ENCODE measurements around the gene TTC34. TPM values are rescaled to one million over a fixed set of nuclear protein-coding genes. Genes with fewer than 3 reads are reported as not detected.
A peak's percentile ranks its signal among the peaks of the same experiment; 100 is the strongest.

TTC34 gene
- total and polyA plus RNA-seq, 5 donors from 2014 or later = 0.05 to 1.1 (median 0.13) TPM

- Histone ChIP-seq H3K4me1 (ENCODE audit: control insufficient read depth, insufficient read depth, low read length, poor library complexity, severe bottlenecking) (no peaks in the 10 kb centered on the region), H3K4me3 (ENCODE audit: low read depth, low read length) (no peak overlapping the region), H3K27me3 (ENCODE audit: control insufficient read depth, insufficient read depth, low read length) (no peaks in the 10 kb centered on the region), H3K9me3 (ENCODE audit: control insufficient read depth in 2 of 2, low read length in 2 of 2) (no peaks in the 10 kb centered on the region), H3K27ac (ENCODE audit: insufficient read depth, low read length, poor library complexity, severe bottlenecking) (no peak overlapping the region), H3K36me3 (ENCODE audit: control insufficient read depth, insufficient read depth, low read length) (no peaks in the 10 kb centered on the region)
- no peaks in the 10 kb centered on the region for H3K27me3 Mint-ChIP-seq
- DNase-seq (no peak), ATAC-seq (ENCODE audit: low read depth in 2 of 2) (no peak)
- no peak overlapping the region for H3K4me3 Mint-ChIP-seq
- H3K36me3 Mint-ChIP-seq = no peaks in the 10 kb centered on the region
- H3K9me3 Mint-ChIP-seq = no peaks in the 10 kb centered on the region
- H3K27ac Mint-ChIP-seq = no peak overlapping the region
- H3K4me1 Mint-ChIP-seq = no peaks in the 10 kb centered on the region
Observed at GRCh38 chr1:2807036-2807435, 5.5 kb upstream of the TTC34 start.

GRCh38 chr1:2806591-2806990 lies 5.1 kb upstream of the TTC34 start:
- Mint-ChIP-seq H3K4me3 (no peak overlapping the region), H3K27ac (no peak overlapping the region), H3K4me1 (no peaks in the 10 kb centered on the region), H3K36me3 (no peaks in the 10 kb centered on the region), H3K27me3 (no peaks in the 10 kb centered on the region), H3K9me3 (no peaks in the 10 kb centered on the region)
- DNase-seq (no peak), ATAC-seq (ENCODE audit: low read depth in 2 of 2) (no peak)
- Histone ChIP-seq H3K4me3 (ENCODE audit: low read depth, low read length) (no peak overlapping the region), H3K9me3 (ENCODE audit: control insufficient read depth in 2 of 2, low read length in 2 of 2) (no peaks in the 10 kb centered on the region), H3K4me1 (ENCODE audit: control insufficient read depth, insufficient read depth, low read length, poor library complexity, severe bottlenecking) (no peaks in the 10 kb centered on the region), H3K27me3 (ENCODE audit: control insufficient read depth, insufficient read depth, low read length) (no peaks in the 10 kb centered on the region), H3K27ac (ENCODE audit: insufficient read depth, low read length, poor library complexity, severe bottlenecking) (no peak overlapping the region), H3K36me3 (ENCODE audit: control insufficient read depth, insufficient read depth, low read length) (no peaks in the 10 kb centered on the region)

- Mint-ChIP-seq H3K9me3 (no peaks in the 10 kb centered on the region), H3K4me1 (no peaks in the 10 kb centered on the region), H3K4me3 (no peak overlapping the region), H3K27me3 (no peaks in the 10 kb centered on the region), H3K27ac (no peak overlapping the region), H3K36me3 (no peaks in the 10 kb centered on the region)
- ATAC-seq (ENCODE audit: low read depth in 2 of 2) (no peak), DNase-seq (no peak)
- no peak overlapping the region for H3K4me3 ChIP-seq (ENCODE audit: low read depth, low read length)
- no peak overlapping the region for H3K27ac ChIP-seq (ENCODE audit: insufficient read depth, low read length, poor library complexity, severe bottlenecking)
- no peaks in the 10 kb centered on the region for H3K4me1 ChIP-seq (ENCODE audit: control insufficient read depth, insufficient read depth, low read length, poor library complexity, severe bottlenecking)
- no peaks in the 10 kb centered on the region for H3K9me3 ChIP-seq (ENCODE audit: control insufficient read depth in 2 of 2, low read length in 2 of 2)
- no peaks in the 10 kb centered on the region for H3K36me3 ChIP-seq (ENCODE audit: control insufficient read depth, insufficient read depth, low read length)
- H3K27me3 ChIP-seq (ENCODE audit: control insufficient read depth, insufficient read depth, low read length) = no peaks in the 10 kb centered on the region
Observed at GRCh38 chr1:2805801-2806430, 4.4 kb upstream of the TTC34 start.

- H3K27me3 ChIP-seq (ENCODE audit: control insufficient read depth, insufficient read depth, low read length) = no peaks in the 10 kb centered on the region
- H3K9me3 ChIP-seq (ENCODE audit: control insufficient read depth in 2 of 2, low read length in 2 of 2) = no peaks in the 10 kb centered on the region
- no peak for DNase-seq
- ATAC-seq (ENCODE audit: low read depth in 2 of 2) = no peak
- H3K4me3 ChIP-seq (ENCODE audit: low read depth, low read length) = no peak overlapping the region
- H3K36me3 ChIP-seq (ENCODE audit: control insufficient read depth, insufficient read depth, low read length) = no peaks in the 10 kb centered on the region
- Mint-ChIP-seq H3K4me3 (no peak overlapping the region), H3K4me1 (no peaks in the 10 kb centered on the region), H3K36me3 (no peaks in the 10 kb centered on the region), H3K27ac (no peak overlapping the region), H3K9me3 (no peaks in the 10 kb centered on the region), H3K27me3 (no peaks in the 10 kb centered on the region)
- no peak overlapping the region for H3K27ac ChIP-seq (ENCODE audit: insufficient read depth, low read length, poor library complexity, severe bottlenecking)
- H3K4me1 ChIP-seq (ENCODE audit: control insufficient read depth, insufficient read depth, low read length, poor library complexity, severe bottlenecking) = no peaks in the 10 kb centered on the region
Observed at GRCh38 chr1:2804628-2805351, 3.3 kb upstream of the TTC34 start.

- Histone ChIP-seq H3K27me3 (ENCODE audit: control insufficient read depth, insufficient read depth, low read length) (no peaks in the 10 kb centered on the region), H3K4me3 (ENCODE audit: low read depth, low read length) (no peak overlapping the region), H3K9me3 (ENCODE audit: control insufficient read depth in 2 of 2, low read length in 2 of 2) (no peaks in the 10 kb centered on the region), H3K4me1 (ENCODE audit: control insufficient read depth, insufficient read depth, low read length, poor library complexity, severe bottlenecking) (no peaks in the 10 kb centered on the region), H3K36me3 (ENCODE audit: control insufficient read depth, insufficient read depth, low read length) (no peaks in the 10 kb centered on the region), H3K27ac (ENCODE audit: insufficient read depth, low read length, poor library complexity, severe bottlenecking) (no peak overlapping the region)
- ATAC-seq (ENCODE audit: low read depth in 2 of 2) = no peak
- Mint-ChIP-seq H3K9me3 (no peaks in the 10 kb centered on the region), H3K36me3 (no peaks in the 10 kb centered on the region), H3K4me1 (peaks cover 0 to 3% (median 0%) of the 10 kb centered on the region in 4 donors), H3K4me3 (no peak overlapping the region), H3K27ac (no peak overlapping the region), H3K27me3 (no peaks in the 10 kb centered on the region)
- no peak for DNase-seq
Observed at GRCh38 chr1:2803931-2804627, 2.6 kb upstream of the TTC34 start.

- DNase-seq (no peak), ATAC-seq (ENCODE audit: low read depth in 2 of 2) (no peak)
- H3K36me3 ChIP-seq (ENCODE audit: control insufficient read depth, insufficient read depth, low read length) = no peaks in the 10 kb centered on the region
- H3K9me3 Mint-ChIP-seq = no peaks in the 10 kb centered on the region
- no peaks in the 10 kb centered on the region for H3K36me3 Mint-ChIP-seq
- no peak overlapping the region for H3K4me3 Mint-ChIP-seq
- no peak overlapping the region for H3K27ac ChIP-seq (ENCODE audit: insufficient read depth, low read length, poor library complexity, severe bottlenecking)
- no peaks in the 10 kb centered on the region for H3K27me3 Mint-ChIP-seq
- H3K4me3 ChIP-seq (ENCODE audit: low read depth, low read length) = no peak overlapping the region
- no peak overlapping the region for H3K27ac Mint-ChIP-seq
- no peaks in the 10 kb centered on the region for H3K9me3 ChIP-seq (ENCODE audit: control insufficient read depth in 2 of 2, low read length in 2 of 2)
- no peaks in the 10 kb centered on the region for H3K4me1 ChIP-seq (ENCODE audit: control insufficient read depth, insufficient read depth, low read length, poor library complexity, severe bottlenecking)
- H3K27me3 ChIP-seq (ENCODE audit: control insufficient read depth, insufficient read depth, low read length) = no peaks in the 10 kb centered on the region
- H3K4me1 Mint-ChIP-seq = peaks cover 0 to 3% (median 0%) of the 10 kb centered on the region in 4 donors
Observed at GRCh38 chr1:2803086-2803930, 1.8 kb upstream of the TTC34 start.

GRCh38 chr1:2802421-2802961 lies 998 bp upstream of the TTC34 start:
- H3K27ac ChIP-seq (ENCODE audit: insufficient read depth, low read length, poor library complexity, severe bottlenecking) = no peak overlapping the region
- H3K4me1 Mint-ChIP-seq = peaks cover 0 to 3% (median 0%) of the 10 kb centered on the region in 4 donors
- H3K36me3 Mint-ChIP-seq = no peaks in the 10 kb centered on the region
- no peak overlapping the region for H3K4me3 ChIP-seq (ENCODE audit: low read depth, low read length)
- peak overlapping the region in 1 of 3 donors; percentile 20 for H3K27ac Mint-ChIP-seq
- no peak overlapping the region for H3K4me3 Mint-ChIP-seq
- H3K9me3 Mint-ChIP-seq = no peaks in the 10 kb centered on the region
- no peaks in the 10 kb centered on the region for H3K27me3 Mint-ChIP-seq
- ATAC-seq (ENCODE audit: low read depth in 2 of 2) = no peak
- no peaks in the 10 kb centered on the region for H3K27me3 ChIP-seq (ENCODE audit: control insufficient read depth, insufficient read depth, low read length)
- H3K9me3 ChIP-seq (ENCODE audit: control insufficient read depth in 2 of 2, low read length in 2 of 2) = no peaks in the 10 kb centered on the region
- no peak for DNase-seq
- H3K36me3 ChIP-seq (ENCODE audit: control insufficient read depth, insufficient read depth, low read length) = no peaks in the 10 kb centered on the region
- H3K4me1 ChIP-seq (ENCODE audit: control insufficient read depth, insufficient read depth, low read length, poor library complexity, severe bottlenecking) = no peaks in the 10 kb centered on the region

All from CD4-positive, CD25-positive, alpha-beta regulatory T cell (primary cell).